H1 (cell line): ENCODE measurements around the gene MMP24OS. TPM values are rescaled to one million over a fixed set of nuclear protein-coding genes. Genes with fewer than 3 reads are reported as not detected.
A peak's percentile ranks its signal among the peaks of the same experiment; 100 is the strongest.

Source experiments
- ASH2L ChIP-seq: fragments of 200-600, 300-600 bp; sonication (generic); IDR thresholded peaks from one replicate; pipeline ENCODE4 v1.7.1; 2017; ENCODE audit warnings: low read length
- CHD2 ChIP-seq: IDR thresholded peaks from 2 replicates; pipeline ENCODE4 v1.6.1; 2012; ENCODE audit warnings: low read length, improper control_type of control experiment
- CREB1 ChIP-seq: IDR thresholded peaks from 2 replicates; pipeline ENCODE4 v1.6.1; 2012; ENCODE audit warnings: inconsistent platforms
- E2F6 ChIP-seq: IDR thresholded peaks from 2 replicates; pipeline ENCODE4 v1.6.1; 2012; ENCODE audit warnings: inconsistent platforms
- FOSL1 ChIP-seq: IDR thresholded peaks from 2 replicates; pipeline ENCODE4 v1.6.1; 2011; ENCODE audit warnings: mild to moderate bottlenecking, low read depth, low read length, moderate library complexity; ENCODE audit not compliant: insufficient read depth
- JUND ChIP-seq: IDR thresholded peaks from 2 replicates; pipeline ENCODE4 v1.6.1; 2011; ENCODE audit warnings: mild to moderate bottlenecking, improper control_type of control experiment, low read length
- SP4 ChIP-seq: IDR thresholded peaks from 2 replicates; pipeline ENCODE4 v1.6.1; 2012; ENCODE audit warnings: low read length, inconsistent platforms
- USF2 ChIP-seq: IDR thresholded peaks from 2 replicates; pipeline ENCODE4 v1.6.1; 2011; ENCODE audit warnings: low read length, improper control_type of control experiment
- polyA plus RNA-seq, 7 experiments: library from polyadenylated mRNA; depleted of rRNA in 3 of 7; stranded (reverse) in 5 of 7; unstranded in 2 of 7; fragments of >200 nt in 5 of 7; fragments of 200-250 nt in 2 of 7; gene quantifications; 1 replicate in 5 of 7; 2 replicates in 1 of 7; 4 replicates in 1 of 7; pipeline versions ENCODE4 v1.2.1 to v1.2.3, GENCODE V29; 2011 to 2013; ENCODE audit warnings: missing spikeins in 2 of 7, mixed read lengths in 2 of 7
- total RNA-seq: library from RNA; stranded (reverse); fragmentation: NEBNext Ultra II Directional; extraction: Animal tissue kit (Norgen Biotek cat#: 25700); gene quantifications from 2 replicates; pipeline ENCODE4 v1.2.1, GENCODE V29; 2021

The MMP24OS gene
- total and polyA plus RNA-seq, 2 of the 8 experiments (the other 6 are each of a cell fraction or from before 2014, with no cell fraction given): 19.0 to 21.3 TPM

GRCh38 chr20:35273449-35274171 lies 4.3 kb downstream of the MMP24OS start (continued):
- TF ChIP-seq CREB1: peak; percentile 58; the same call in 1 of the 2 replicates
- no peak for TF ChIP-seq SP4
- TF ChIP-seq ASH2L: no peak
- TF ChIP-seq FOSL1: no peak
- TF ChIP-seq E2F6: no peak
- TF ChIP-seq CHD2: 0 out of 2 replicates have a peak, but pooled peaks have one; percentile 22
- TF ChIP-seq USF2: no peak
- TF ChIP-seq JUND: no peak
